AG04450 (cell line): ENCODE measurements around the gene G6PC2. TPM values are rescaled to one million over a fixed set of nuclear protein-coding genes. Genes with fewer than 3 reads are reported as not detected.

Experiments used
- CTCF ChIA-PET: fragments of 300-600, 350-600 bp; formaldehyde crosslinking; extraction: SDS; loops from one replicate; lab custom pipeline; 2022; ENCODE audit warnings: antibody characterized with exemption, inconsistent platforms; lab: Charles Lee
- POLR2A ChIA-PET: fragments of 350-600 bp; formaldehyde crosslinking; extraction: SDS; loops from one replicate; lab custom pipeline; 2021; ENCODE audit warnings: antibody characterized with exemption, inconsistent platforms; lab: Yijun Ruan, JAX
- DNase-seq: peaks from one replicate; pipeline ENCODE4 v3.0.0-alpha.2; 2011; ENCODE audit warnings: low read depth, low spot score
- H3K27ac ChIP-seq: one replicate; pipeline ENCODE4 v1.5.1; 2012; ENCODE audit warnings: low read depth, low read length, control low read depth
- H3K27me3 ChIP-seq: one replicate; pipeline ENCODE4 v1.6.0; 2012; ENCODE audit warnings: low read length; ENCODE audit not compliant: control insufficient read depth, insufficient read depth
- H3K4me3 ChIP-seq: 2 replicates; pipeline ENCODE4 v1.5.1; 2011; ENCODE audit warnings: mild to moderate bottlenecking, low read depth, low read length, control low read depth
- H3K9me3 ChIP-seq: 2 replicates; pipeline ENCODE4 v1.5.1; 2012; ENCODE audit warnings: low read length; ENCODE audit not compliant: control insufficient read depth, insufficient read depth
- CTCF ChIP-seq: IDR thresholded peaks from 2 replicates; pipeline ENCODE4 v1.5.1; 2011; ENCODE audit warnings: low read depth, low read length, control low read depth, inconsistent platforms
- polyA plus RNA-seq: library from polyadenylated mRNA; depleted of rRNA; stranded (reverse); fragments of >200 nt; gene quantifications from 2 replicates; pipeline ENCODE4 v1.2.3, GENCODE V29; 2011

G6PC2 gene
- polyA plus RNA-seq, 1 experiment, result not detected

- no peak for DNase-seq
- no peak for TF ChIP-seq CTCF
- ChIA-PET POLR2A (no interaction called here), CTCF (no interaction called here)
- H3K9me3 ChIP-seq, result no peaks in the 10 kb centered on the region
- H3K27ac ChIP-seq, result no peak overlapping the region
- peaks cover 6% of the 10 kb centered on the region for H3K27me3 ChIP-seq
- H3K4me3 ChIP-seq, result no peak overlapping the region
Observed at GRCh38 chr2:168904358-168904757, 3.3 kb downstream of the G6PC2 start.

- H3K9me3 ChIP-seq, result no peaks in the 10 kb centered on the region
- no peak for DNase-seq
- no peak overlapping the region for H3K27ac ChIP-seq
- POLR2A ChIA-PET, result no interaction called here
- no peak overlapping the region for H3K4me3 ChIP-seq
- no peak for TF ChIP-seq CTCF
- H3K27me3 ChIP-seq, result peaks cover 3% of the 10 kb centered on the region
- CTCF ChIA-PET, result interaction anchor here (2.9 kb wide), 1 partner anchor 134 kb away, joined by 8 read pairs; no protein-coding TSS in a partner anchor
Observed at GRCh38 chr2:168907940-168908662, 7.0 kb downstream of the G6PC2 start.

- TF ChIP-seq CTCF, result no peak
- ChIA-PET POLR2A (no interaction called here), CTCF (interaction anchor here (0.6 to 2.9 kb wide), 5 partner anchors 10 to 792 kb away, joined by 3 to 8 read pairs (median 3); no protein-coding TSS in a partner anchor)
- no peak overlapping the region for H3K4me3 ChIP-seq
- no peak for DNase-seq
- no peaks in the 10 kb centered on the region for H3K9me3 ChIP-seq
- H3K27me3 ChIP-seq, result peaks cover 12% of the 10 kb centered on the region
- no peak overlapping the region for H3K27ac ChIP-seq
Observed at GRCh38 chr2:168910330-168910729, 9.2 kb downstream of the G6PC2 start.

DNA sequence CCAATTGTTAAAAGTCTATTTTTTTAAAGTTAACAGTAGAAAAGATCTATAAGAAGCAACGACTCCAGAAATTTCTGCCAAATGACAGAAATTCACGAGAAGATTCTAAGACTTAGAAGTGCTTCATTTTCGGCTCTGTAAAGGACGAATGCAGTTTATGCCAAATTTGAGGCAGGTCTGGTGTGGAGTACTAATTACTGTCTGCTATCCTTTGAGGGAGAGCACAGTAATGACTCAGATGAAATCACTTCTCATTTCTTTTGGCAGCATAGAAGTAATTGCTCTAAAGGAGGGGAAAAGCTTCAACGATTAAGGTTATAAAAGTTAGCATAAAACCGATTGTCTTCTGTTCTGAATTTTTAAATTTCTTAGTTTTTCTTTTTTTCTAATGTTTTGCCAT, 11.4 kb downstream of the G6PC2 start:
- no peak for DNase-seq
- CTCF ChIA-PET, result interaction anchor here (0.9 to 1.9 kb wide), 2 partner anchors 8 to 37 kb away, joined by 3 to 6 read pairs; no protein-coding TSS in a partner anchor

More for the DNA sequence above, 11.4 kb downstream of the G6PC2 start:
- POLR2A ChIA-PET, result no interaction called here
- Histone ChIP-seq H3K27me3 (peaks cover 12% of the 10 kb centered on the region), H3K9me3 (no peaks in the 10 kb centered on the region), H3K4me3 (no peak overlapping the region; the same call in 1 of the 2 replicates), H3K27ac (no peak overlapping the region)
- no peak for TF ChIP-seq CTCF
